GM12878 (cell line): ENCODE data around the gene MYMK. TPM values are rescaled to one million over a fixed set of nuclear protein-coding genes. Genes with fewer than 3 reads are reported as not detected.

Experiments
- ATAC-seq: fragments of 200-7000 bp; cut with Tn5 transposase; 3 replicates; pipeline ENCODE4 v1.9.1; 2020; ENCODE audit warnings: mild to moderate bottlenecking, moderate library complexity
- BruUV-seq: library from RNA; stranded (reverse); fragments of 400-500 nt; replicated peaks from 2 replicates; lab custom pipeline; 2021; lab: Mats Ljungman, UMichigan
- CTCF ChIA-PET: fragments of 300-600 bp; sonication (Branson Sonifier 250); formaldehyde crosslinking; extraction: SDS; loops from one replicate; lab custom pipeline; 2021; ENCODE audit warnings: inconsistent platforms; lab: Yijun Ruan, JAX
- POLR2A ChIA-PET: fragments of 350-600 bp; formaldehyde crosslinking; extraction: SDS; loops from one replicate; lab custom pipeline; 2021; ENCODE audit warnings: inconsistent platforms; lab: Charles Lee
- RAD21 ChIA-PET: fragments of 300-600 bp; sonication (Branson Sonifier 250); formaldehyde crosslinking; loops from one replicate; lab custom pipeline; 2023; ENCODE audit warnings: antibody characterized with exemption; ENCODE audit not compliant: unreplicated experiment; lab: Charles Lee
- SMC1A ChIA-PET: fragments of 300-600 bp; sonication (Branson Sonifier 250); formaldehyde crosslinking; loops from one replicate; lab custom pipeline; 2023; ENCODE audit not compliant: unreplicated experiment, uncharacterized antibody; lab: Charles Lee
- DNase-seq: peaks from one replicate; pipeline ENCODE4 v3.0.0-alpha.2; 2011; ENCODE audit warnings: low read depth, low spot score
- FAIRE-seq: peaks from 3 replicates; lab custom pipeline; 2011; peaks lifted over from hg19 to GRCh38; lab: Jason Lieb, UNC
- H2AFZ ChIP-seq: 2 replicates; pipeline ENCODE4 v1.6.0; 2011; ENCODE audit warnings: low read depth, low read length, control low read depth; ENCODE audit not compliant: control insufficient read depth
- H3K27ac ChIP-seq: 2 replicates; pipeline ENCODE4 v1.5.1; 2011; ENCODE audit warnings: control low read depth; ENCODE audit not compliant: control insufficient read depth, insufficient read depth
- H3K27me3 ChIP-seq, 2 experiments: replicated peaks in 1 of 2; 2 replicates each; pipeline versions ENCODE4 v1.6.0 to v1.6.1; 2011; ENCODE audit warnings: low read length in 1 of 2; ENCODE audit not compliant: control insufficient read depth in 2 of 2, insufficient read depth in 2 of 2
- H3K36me3 ChIP-seq, 2 experiments: 2 replicates each; pipeline ENCODE4 v1.5.1; 2011; ENCODE audit warnings: low read length in 1 of 2; ENCODE audit not compliant: control insufficient read depth in 2 of 2, insufficient read depth in 2 of 2
- H3K4me1 ChIP-seq: 2 replicates; pipeline ENCODE4 v1.6.1; 2011; ENCODE audit warnings: mild to moderate bottlenecking, low read length, moderate library complexity, mixed read lengths; ENCODE audit not compliant: control insufficient read depth, insufficient read depth
- H3K4me2 ChIP-seq: 2 replicates; pipeline ENCODE4 v1.6.0; 2011; ENCODE audit warnings: control low read depth; ENCODE audit not compliant: control insufficient read depth, insufficient read depth
- H3K4me3 ChIP-seq: fragments of 200-600 bp; sonication (generic); 2 replicates; pipeline ENCODE4 v1.5.1; 2016
- H3K79me2 ChIP-seq: 2 replicates; pipeline ENCODE4 v1.6.0; 2011; ENCODE audit warnings: low read length; ENCODE audit not compliant: control insufficient read depth, insufficient read depth
- H3K9ac ChIP-seq: 2 replicates; pipeline ENCODE4 v1.8.0; 2011; ENCODE audit warnings: low read length, control low read depth, mixed read lengths; ENCODE audit not compliant: control insufficient read depth, insufficient read depth
- H3K9me3 ChIP-seq: replicated peaks from 3 replicates; pipeline ENCODE4 v1.5.1; 2011; ENCODE audit warnings: mild to moderate bottlenecking, low read length; ENCODE audit not compliant: control insufficient read depth, insufficient read depth
- H4K20me1 ChIP-seq: 2 replicates; pipeline ENCODE4 v1.6.0; 2011; ENCODE audit not compliant: control insufficient read depth, insufficient read depth
- BACH1 ChIP-seq: fragments of 450-650 bp; IDR thresholded peaks from 2 replicates; pipeline ENCODE4 v1.6.1; 2017; ENCODE audit warnings: mild to moderate bottlenecking, borderline replicate concordance
- BHLHE40 ChIP-seq, 2 experiments: fragments of 450-650 bp in 1 of 2; IDR thresholded peaks; 2 replicates each; pipeline ENCODE4 v1.6.1; 2011 to 2017; ENCODE audit warnings: low read depth in 2 of 2, borderline replicate concordance in 1 of 2, improper control_type of control experiment in 1 of 2, low read length in 1 of 2, mild to moderate bottlenecking in 1 of 2
- CBX5 ChIP-seq: sonication (generic); IDR thresholded peaks from 2 replicates; pipeline ENCODE4 v1.6.1; 2016; ENCODE audit warnings: low read depth, moderate library complexity, mild to moderate bottlenecking, inconsistent platforms
- CHD1 ChIP-seq: IDR thresholded peaks from 2 replicates; pipeline ENCODE4 v1.6.1; 2012; ENCODE audit warnings: low read depth, low read length, improper control_type of control experiment
- CUX1 ChIP-seq: IDR thresholded peaks from 2 replicates; pipeline ENCODE4 v1.6.1; 2012; ENCODE audit warnings: improper control_type of control experiment, low read depth, low read length; ENCODE audit not compliant: insufficient replicate concordance
- ESRRA ChIP-seq: IDR thresholded peaks from 2 replicates; pipeline ENCODE4 v1.6.1; 2012; ENCODE audit warnings: mild to moderate bottlenecking, low read length, improper control_type of control experiment
- IKZF2 ChIP-seq, 2 experiments: fragments of 450-650 bp; IDR thresholded peaks; 2 replicates each; pipeline ENCODE4 v1.6.1; 2017; ENCODE audit warnings: mild to moderate bottlenecking in 2 of 2, moderate library complexity in 2 of 2
- LARP7 ChIP-seq: fragments of 450-650 bp; IDR thresholded peaks from 2 replicates; pipeline ENCODE4 v1.6.1; 2017; ENCODE audit warnings: mild to moderate bottlenecking
- NRF1 ChIP-seq: conservative IDR thresholded peaks from 2 replicates; pipeline ENCODE4 v1.6.1; 2011; ENCODE audit warnings: mild to moderate bottlenecking, low read depth, low read length, improper control_type of control experiment
- PML ChIP-seq: IDR thresholded peaks from 2 replicates; pipeline ENCODE4 v1.6.1; 2012; ENCODE audit warnings: low read length, inconsistent platforms
- SMAD5 ChIP-seq: IDR thresholded peaks from 2 replicates; pipeline ENCODE4 v1.6.1; 2016; ENCODE audit warnings: antibody characterized with exemption, low read depth
- SMC3 ChIP-seq: IDR thresholded peaks from 2 replicates; pipeline ENCODE4 v1.6.1; 2011; ENCODE audit warnings: low read length, improper control_type of control experiment, borderline replicate concordance
- SRF ChIP-seq, 2 experiments: IDR thresholded peaks; 2 replicates each; pipeline ENCODE4 v1.6.1; 2011; ENCODE audit warnings: low read depth in 2 of 2, low read length in 2 of 2, mild to moderate bottlenecking in 1 of 2, moderate library complexity in 1 of 2
- TAF1 ChIP-seq: IDR thresholded peaks from 2 replicates; pipeline ENCODE4 v1.6.1; 2011; ENCODE audit warnings: mild to moderate bottlenecking, low read depth, low read length, borderline replicate concordance
- YBX1 ChIP-seq: fragments of 450-650 bp; IDR thresholded peaks from 2 replicates; pipeline ENCODE4 v1.6.1; 2016; ENCODE audit warnings: antibody characterized with exemption
- ZBTB33 ChIP-seq: fragments of 450-650 bp; IDR thresholded peaks from 2 replicates; pipeline ENCODE4 v1.6.1; 2017; ENCODE audit warnings: mild to moderate bottlenecking
- ZZZ3 ChIP-seq: IDR thresholded peaks from 2 replicates; pipeline ENCODE4 v1.6.1; 2011; ENCODE audit warnings: low read depth; ENCODE audit not compliant: control insufficient read depth, insufficient read length
- WGBS: methylation state at CpG from one replicate; pipeline ENCODE4 v1.1.6; 2016; ENCODE audit warnings: low lambda C conversion rate; ENCODE audit not compliant: insufficient replicate concordance, insufficient coverage; ENCODE audit errors: missing lambda C conversion rate; 5-methylcytosine and 5-hydroxymethylcytosine counted together
- in situ Hi-C: fragments of 300-500 bp; cut with MboI; formaldehyde crosslinking; loops from 9 replicates; pipeline ENCODE4 v1.14.3; 2018; ENCODE audit warnings: mixed read lengths
- intact Hi-C: fragments of 100-400 bp; cut with micrococcal nuclease; formaldehyde crosslinking; loops from one replicate; pipeline ENCODE4 v1.14.2; 2022; ENCODE audit not compliant: unreplicated experiment
- polyA plus RNA-seq, 11 experiments: library from polyadenylated mRNA; depleted of rRNA in 4 of 11; unstranded in 6 of 11; stranded (reverse) in 5 of 11; fragments of >200 nt; fragmentation: Nextera tagmentation in 4 of 11; fragmentation: Illumina TruSeq in 1 of 11; extraction: Ambion mirVana in 4 of 11; extraction: Trizol in 1 of 11; gene quantifications; 1 replicate in 1 of 11; 2 replicates in 10 of 11; pipeline versions ENCODE4 v1.2.1 to v1.2.3, GENCODE V29; 2011 to 2016; ENCODE audit warnings: inconsistent platforms in 2 of 11, missing spikeins in 2 of 11, low read depth in 1 of 11
- total RNA-seq, 4 experiments: library from RNA; depleted of rRNA in 3 of 4; stranded (reverse); fragments of >200 nt in 3 of 4; fragmentation: Illumina TruSeq in 1 of 4; extraction: Trizol in 1 of 4; gene quantifications; 2 replicates each; pipeline versions ENCODE4 v1.2.1 to v1.2.3, GENCODE V29; 2013 to 2021

Gene MYMK
- total and polyA plus RNA-seq, 10 of the 15 experiments (the other 5 are each of a cell fraction or from before 2014, with no cell fraction given) = not detected

- Histone ChIP-seq H3K4me1 (no peaks in the 10 kb centered on the region), H3K36me3 (no peaks in the 10 kb centered on the region), H4K20me1 (no peaks in the 10 kb centered on the region), H3K4me3 (no peak overlapping the region), H2AFZ (no peak overlapping the region), H3K79me2 (no peaks in the 10 kb centered on the region), H3K27ac (no peak overlapping the region), H3K27me3 (no peaks in the 10 kb centered on the region; a peak in 2 of 4 replicates), H3K4me2 (no peak overlapping the region), H3K9ac (no peak overlapping the region), H3K9me3 (no peaks in the 10 kb centered on the region)
- SMC1A ChIA-PET = no interaction called here
- in situ Hi-C loops (no loop called here), intact Hi-C loops (no loop called here)
- POLR2A ChIA-PET = no interaction called here
- no peak for ATAC-seq
- FAIRE-seq = no peak
- no peak for DNase-seq
- WGBS = 63% methylated on average over 8 of the region's 8 CpGs
- BruUV-seq = no TSS peak
- CTCF ChIA-PET = no interaction called here
- TF ChIP-seq NRF1 (no peak), CUX1 (no peak), SMC3 (no peak), YBX1 (no peak), ZZZ3 (no peak), ZBTB33 (no peak), CHD1 (no peak), BHLHE40 (IDR thresholded peaks at IDR 0.05; ENCODE audit: borderline replicate concordance in 1 of 2, low read depth in 2 of 2, low read length in 1 of 2) (no peak), IKZF2 (IDR thresholded peaks at IDR 0.05) (no peak), TAF1 (no peak), ESRRA (no peak), PML (no peak), SRF (IDR thresholded peaks at IDR 0.05; ENCODE audit: low read depth in 2 of 2, low read length in 2 of 2) (no peak), CBX5 (no peak), BACH1 (no peak), LARP7 (no peak), SMAD5 (no peak)
- RAD21 ChIA-PET = no interaction called here
Measured at GRCh38 chr9:133552236-133552635, 27.5 kb upstream of the MYMK start.
